Hepatocyte (in vitro differentiated cells): Measurements from ENCODE around the gene DOK5. TPM values are rescaled to one million over a fixed set of nuclear protein-coding genes. Genes with fewer than 3 reads are reported as not detected.

Experiments used
- DNase-seq: peaks from one replicate; pipeline ENCODE4 v3.0.0-alpha.2; 2016; ENCODE audit warnings: low spot score
- H2AFZ ChIP-seq: fragments of 200-600 bp; sonication (generic); 2 replicates; pipeline ENCODE4 v1.6.0; 2016; ENCODE audit warnings: antibody characterized with exemption, mild to moderate bottlenecking
- H3K27ac ChIP-seq: fragments of 200-600 bp; sonication (generic); 2 replicates; pipeline ENCODE4 v1.5.1; 2016; ENCODE audit warnings: mild to moderate bottlenecking
- H3K27me3 ChIP-seq: fragments of 200-600 bp; sonication (generic); 2 replicates; pipeline ENCODE4 v1.6.1; 2016
- H3K36me3 ChIP-seq: fragments of 200-600 bp; sonication (generic); replicated peaks from 2 replicates; pipeline ENCODE4 v1.5.1; 2016; ENCODE audit warnings: low read depth; ENCODE audit not compliant: insufficient read depth
- H3K4me1 ChIP-seq: fragments of 200-600 bp; sonication (generic); 2 replicates; pipeline ENCODE4 v1.5.1; 2016; ENCODE audit warnings: mild to moderate bottlenecking, moderate library complexity; ENCODE audit not compliant: insufficient read depth
- H3K4me2 ChIP-seq: fragments of 200-600 bp; sonication (generic); 2 replicates; pipeline ENCODE4 v1.6.0; 2016
- H3K4me3 ChIP-seq: fragments of 200-600 bp; sonication (generic); 2 replicates; pipeline ENCODE4 v1.5.1; 2016; ENCODE audit warnings: mild to moderate bottlenecking
- H3K79me2 ChIP-seq: fragments of 200-600 bp; sonication (generic); 2 replicates; pipeline ENCODE4 v1.6.0; 2017; ENCODE audit warnings: mild to moderate bottlenecking
- H3K9me2 ChIP-seq: fragments of 200-600 bp; sonication (generic); replicated peaks from 2 replicates; pipeline ENCODE4 v1.6.0; 2017; ENCODE audit warnings: mild to moderate bottlenecking; ENCODE audit not compliant: insufficient read depth
- H3K9me3 ChIP-seq: fragments of 200-600 bp; sonication (generic); 2 replicates; pipeline ENCODE4 v1.5.1; 2016; ENCODE audit warnings: low read depth, mild to moderate bottlenecking
- H4K20me1 ChIP-seq: fragments of 200-600 bp; sonication (generic); 2 replicates; pipeline ENCODE4 v1.6.0; 2016; ENCODE audit warnings: mild to moderate bottlenecking; ENCODE audit not compliant: insufficient read depth, poor library complexity, severe bottlenecking
- CTCF ChIP-seq: fragments of 200-600 bp; sonication (generic); IDR thresholded peaks from 2 replicates; pipeline ENCODE4 v1.5.1; 2016; ENCODE audit warnings: antibody characterized with exemption, mild to moderate bottlenecking; ENCODE audit not compliant: poor library complexity
- EZH2 ChIP-seq: fragments of 200-600 bp; sonication (generic); IDR thresholded peaks from 2 replicates; pipeline ENCODE4 v1.6.1; 2016; ENCODE audit warnings: antibody characterized with exemption, mild to moderate bottlenecking, borderline replicate concordance
- EZH2phosphoT487 ChIP-seq: fragments of 200-600 bp; sonication (generic); IDR thresholded peaks from one replicate; pipeline ENCODE4 v1.6.1; 2018; ENCODE audit warnings: antibody characterized with exemption, mild to moderate bottlenecking, low read depth, moderate library complexity; ENCODE audit not compliant: unreplicated experiment, severe bottlenecking
- WGBS: methylation state at CpG from one replicate; pipeline ENCODE4 v1.1.6; 2016; ENCODE audit warnings: low lambda C conversion rate; ENCODE audit errors: missing lambda C conversion rate; 5-methylcytosine and 5-hydroxymethylcytosine counted together
- polyA plus RNA-seq: library from polyadenylated mRNA; unstranded; fragments of >200 nt; fragmentation: Nextera tagmentation; extraction: Ambion mirVana; gene quantifications from 2 replicates; pipeline ENCODE4 v1.2.1, GENCODE V29; 2016
- total RNA-seq: library from RNA; depleted of rRNA; stranded (reverse); fragments of >200 nt; gene quantifications from 2 replicates; pipeline ENCODE4 v1.2.3, GENCODE V29; 2014

Gene DOK5
- total and polyA plus RNA-seq, 2 experiments from 2014 or later, result 7.0 to 7.5 TPM

- no peak for DNase-seq
- no peaks in the 10 kb centered on the region for H3K79me2 ChIP-seq
- no peak overlapping the region for H3K27ac ChIP-seq
- H3K4me1 ChIP-seq, result peaks cover 9% of the 10 kb centered on the region
- no peak overlapping the region for H3K4me2 ChIP-seq
- H3K27me3 ChIP-seq, result no peaks in the 10 kb centered on the region
- no peaks in the 10 kb centered on the region for H3K9me3 ChIP-seq
- H4K20me1 ChIP-seq, result no peaks in the 10 kb centered on the region
- 90% methylated on average over 4 of the region's 4 CpGs for WGBS
- H3K36me3 ChIP-seq, result no peaks in the 10 kb centered on the region
- H3K4me3 ChIP-seq, result no peak overlapping the region
- TF ChIP-seq CTCF (no peak), EZH2phosphoT487 (no peak), EZH2 (no peak)
- no peaks in the 10 kb centered on the region for H3K9me2 ChIP-seq
- no peak overlapping the region for H2AFZ ChIP-seq
These were observed 154.2 kb downstream of the DOK5 start for GRCh38 chr20:54629632-54630031.

- TF ChIP-seq CTCF (no peak), EZH2 (no peak), EZH2phosphoT487 (no peak)
- Histone ChIP-seq H3K79me2 (no peaks in the 10 kb centered on the region), H2AFZ (no peak overlapping the region), H3K36me3 (no peaks in the 10 kb centered on the region), H3K4me3 (no peak overlapping the region), H3K9me3 (no peaks in the 10 kb centered on the region), H3K27me3 (no peaks in the 10 kb centered on the region), H3K4me2 (no peak overlapping the region), H3K27ac (no peak overlapping the region), H3K4me1 (no peaks in the 10 kb centered on the region), H4K20me1 (no peaks in the 10 kb centered on the region), H3K9me2 (no peaks in the 10 kb centered on the region)
- 59% methylated on average over 4 of the region's 4 CpGs for WGBS
- no peak for DNase-seq
These were observed 155.2 kb downstream of the DOK5 start for GRCh38 chr20:54630582-54630981.

GRCh38 chr20:54631059-54631458 lies 155.7 kb downstream of the DOK5 start:
- Histone ChIP-seq H3K9me3 (no peaks in the 10 kb centered on the region), H3K27me3 (no peaks in the 10 kb centered on the region), H3K36me3 (no peaks in the 10 kb centered on the region), H4K20me1 (no peaks in the 10 kb centered on the region), H3K79me2 (no peaks in the 10 kb centered on the region), H3K9me2 (no peaks in the 10 kb centered on the region), H3K4me1 (no peaks in the 10 kb centered on the region), H3K4me2 (no peak overlapping the region), H3K4me3 (no peak overlapping the region), H3K27ac (no peak overlapping the region), H2AFZ (no peak overlapping the region)
- DNase-seq, result no peak
- TF ChIP-seq CTCF (no peak), EZH2phosphoT487 (no peak), EZH2 (no peak)
- 88% methylated on average over 3 of the region's 3 CpGs for WGBS
